H9 (cell line): Measurements from ENCODE around the gene GPC6. TPM values are rescaled to one million over a fixed set of nuclear protein-coding genes. Genes with fewer than 3 reads are reported as not detected.

Experiments
- DNase-seq: peaks from one replicate; pipeline ENCODE4 v3.0.0-alpha.2; 2017
- H2AFZ ChIP-seq: one replicate; pipeline ENCODE4 v1.6.1; 2013; ENCODE audit warnings: mild to moderate bottlenecking, low read length, control low read depth, moderate library complexity
- H2AK5ac ChIP-seq: 2 replicates; pipeline ENCODE4 v1.6.1; 2013; ENCODE audit warnings: low read length, control low read depth, mixed read lengths; ENCODE audit not compliant: insufficient read length
- H2BK120ac ChIP-seq: one replicate; pipeline ENCODE4 v1.6.1; 2013; ENCODE audit warnings: low read depth, mild to moderate bottlenecking, low read length, control low read depth, inconsistent platforms; ENCODE audit not compliant: poor library complexity, severe bottlenecking
- H2BK12ac ChIP-seq: 2 replicates; pipeline ENCODE4 v1.6.1; 2013; ENCODE audit warnings: low read length, control low read depth, mixed read lengths, low read depth; ENCODE audit not compliant: insufficient read length
- H2BK15ac ChIP-seq: 2 replicates; pipeline ENCODE4 v1.6.1; 2013; ENCODE audit warnings: low read depth, low read length, control low read depth
- H2BK20ac ChIP-seq: one replicate; pipeline ENCODE4 v1.6.1; 2013; ENCODE audit warnings: low read depth, mild to moderate bottlenecking, low read length, control low read depth, inconsistent platforms; ENCODE audit not compliant: poor library complexity, severe bottlenecking
- H2BK5ac ChIP-seq: 2 replicates; pipeline ENCODE4 v1.6.1; 2013; ENCODE audit warnings: low read length, control low read depth, mixed read lengths; ENCODE audit not compliant: insufficient read length
- H3K14ac ChIP-seq: 2 replicates; pipeline ENCODE4 v1.6.1; 2013; ENCODE audit warnings: low read length, control low read depth; ENCODE audit not compliant: insufficient read depth
- H3K18ac ChIP-seq: 2 replicates; pipeline ENCODE4 v1.6.1; 2013; ENCODE audit warnings: low read depth, mild to moderate bottlenecking, mixed read lengths, low read length, control low read depth; ENCODE audit not compliant: insufficient read length
- H3K23ac ChIP-seq: 2 replicates; pipeline ENCODE4 v1.6.1; 2013; ENCODE audit warnings: low read length, control low read depth, mixed read lengths, low read depth; ENCODE audit not compliant: insufficient read length
- H3K23me2 ChIP-seq: 2 replicates; pipeline ENCODE4 v1.6.1; 2013; ENCODE audit warnings: low read depth, mild to moderate bottlenecking, mixed read lengths, low read length, control low read depth; ENCODE audit not compliant: insufficient read length, poor library complexity, severe bottlenecking
- H3K27ac ChIP-seq: 2 replicates; pipeline ENCODE4 v1.5.1; 2013; ENCODE audit warnings: low read length, control low read depth, mixed read lengths, low read depth; ENCODE audit not compliant: insufficient read length
- H3K27me3 ChIP-seq: 2 replicates; pipeline ENCODE4 v1.6.1; 2013; ENCODE audit warnings: low read length, control low read depth, inconsistent platforms; ENCODE audit not compliant: insufficient read depth
- H3K4ac ChIP-seq: 2 replicates; pipeline ENCODE4 v1.6.1; 2013; ENCODE audit warnings: low read depth, mild to moderate bottlenecking, control low read depth, inconsistent platforms, low read length, moderate library complexity
- H3K4me1 ChIP-seq: 2 replicates; pipeline ENCODE4 v1.6.1; 2013; ENCODE audit warnings: low read length, control low read depth, inconsistent platforms; ENCODE audit not compliant: insufficient read depth
- H3K4me2 ChIP-seq: 2 replicates; pipeline ENCODE4 v1.6.1; 2013; ENCODE audit warnings: low read length, control low read depth, mixed read lengths; ENCODE audit not compliant: insufficient read length, insufficient read depth
- H3K56ac ChIP-seq: 2 replicates; pipeline ENCODE4 v1.6.1; 2013; ENCODE audit warnings: low read depth, mild to moderate bottlenecking, mixed read lengths, low read length, control low read depth; ENCODE audit not compliant: insufficient read length
- H3K79me1 ChIP-seq: 2 replicates; pipeline ENCODE4 v1.6.1; 2013; ENCODE audit warnings: low read depth, mild to moderate bottlenecking, moderate library complexity, low read length, control low read depth, inconsistent platforms; ENCODE audit not compliant: insufficient read depth, poor library complexity, severe bottlenecking
- H3K79me2 ChIP-seq: 2 replicates; pipeline ENCODE4 v1.6.1; 2013; ENCODE audit warnings: low read length, control low read depth, inconsistent platforms; ENCODE audit not compliant: insufficient read depth
- H3K9ac ChIP-seq: 2 replicates; pipeline ENCODE4 v1.6.1; 2013; ENCODE audit warnings: low read length, control low read depth, mixed read lengths; ENCODE audit not compliant: insufficient read length; ENCODE audit errors: extremely low read depth
- H3K9me3 ChIP-seq: one replicate; pipeline ENCODE4 v1.6.1; 2013; ENCODE audit warnings: low read depth, low read length, inconsistent platforms; ENCODE audit not compliant: control insufficient read depth
- H3T11ph ChIP-seq: one replicate; pipeline ENCODE4 v1.6.1; 2013; ENCODE audit warnings: mild to moderate bottlenecking, low read length, control low read depth, inconsistent platforms
- H4K20me1 ChIP-seq: one replicate; pipeline ENCODE4 v1.6.1; 2013; ENCODE audit not compliant: control insufficient read depth, insufficient read length, insufficient read depth
- H4K5ac ChIP-seq: 2 replicates; pipeline ENCODE4 v1.6.1; 2013; ENCODE audit warnings: low read depth, mild to moderate bottlenecking, mixed read lengths, low read length, control low read depth; ENCODE audit not compliant: insufficient read length
- H4K8ac ChIP-seq: replicated peaks from 2 replicates; pipeline ENCODE4 v1.6.1; 2013; ENCODE audit warnings: low read length, control low read depth, mixed read lengths, low read depth; ENCODE audit not compliant: insufficient read length
- H4K91ac ChIP-seq: 2 replicates; pipeline ENCODE4 v1.6.1; 2013; ENCODE audit warnings: low read depth, mild to moderate bottlenecking, moderate library complexity, mixed read lengths, low read length, control low read depth; ENCODE audit not compliant: insufficient read length
- H3K27ac Mint-ChIP-seq, 3 experiments: 2 replicates in 2 of 3; 3 replicates in 1 of 3; pipeline ENCODE4 v1.8.0; 2020 to 2021; ENCODE audit warnings: mixed read lengths in 3 of 3, mild to moderate bottlenecking in 1 of 3, moderate library complexity in 1 of 3
- H3K27me3 Mint-ChIP-seq: 2 replicates; pipeline ENCODE4 v1.8.0; 2021; ENCODE audit warnings: low read depth, mild to moderate bottlenecking, moderate library complexity, mixed read lengths
- H3K36me3 Mint-ChIP-seq, 3 experiments: 2 replicates in 2 of 3; 3 replicates in 1 of 3; pipeline ENCODE4 v1.8.0; 2020 to 2021; ENCODE audit warnings: low read depth in 3 of 3, mixed read lengths in 3 of 3; ENCODE audit not compliant: insufficient read depth in 1 of 3
- H3K4me1 Mint-ChIP-seq, 2 experiments: 2 replicates each; pipeline ENCODE4 v1.8.0; 2020; ENCODE audit warnings: mixed read lengths in 2 of 2
- H3K4me3 Mint-ChIP-seq, 2 experiments: 2 replicates in 1 of 2; 3 replicates in 1 of 2; pipeline ENCODE4 v1.8.0; 2020 to 2021; ENCODE audit warnings: mild to moderate bottlenecking in 2 of 2, mixed read lengths in 2 of 2, moderate library complexity in 1 of 2
- H3K9me3 Mint-ChIP-seq, 2 experiments: 2 replicates in 1 of 2; 3 replicates in 1 of 2; pipeline ENCODE4 v1.8.0; 2020; ENCODE audit warnings: mild to moderate bottlenecking in 2 of 2, mixed read lengths in 2 of 2, moderate library complexity in 1 of 2
- CTCF ChIP-seq: fragments of 200-600 bp; sonication (generic); conservative IDR thresholded peaks from 3 replicates; pipeline ENCODE4 v1.8.0; 2021; ENCODE audit warnings: antibody characterized with exemption, mild to moderate bottlenecking
- WGBS: extraction: QIAGEN DNeasy Blood & Tissue Kit; methylation state at CpG from one replicate; pipeline ENCODE4 v1.1.7; 2013; ENCODE audit warnings: missing lambda C conversion rate, low lambda C conversion rate, mixed read lengths; ENCODE audit not compliant: insufficient read length; ENCODE audit errors: extremely low coverage; 5-methylcytosine and 5-hydroxymethylcytosine counted together
- total RNA-seq: library from RNA; stranded (reverse); gene quantifications from 2 replicates; pipeline ENCODE4 v1.2.1, GENCODE V29; 2021

The GPC6 gene
- total RNA-seq, 1 experiment from 2014 or later: 15.6 TPM

GRCh38 chr13:94296471-94296870 is 1069.9 kb downstream of the GPC6 start:
- Histone ChIP-seq H3K23ac (no peak overlapping the region), H3K23me2 (no peaks in the 10 kb centered on the region), H3K4me2 (no peak overlapping the region), H3T11ph (no peak overlapping the region), H4K8ac (no peak overlapping the region), H2BK15ac (no peak overlapping the region), H3K27ac (no peak overlapping the region), H3K18ac (no peak overlapping the region), H3K9me3 (no peaks in the 10 kb centered on the region), H2AFZ (no peak overlapping the region), H3K4me1 (no peaks in the 10 kb centered on the region), H2BK20ac (no peak overlapping the region), H3K4ac (no peak overlapping the region), H4K20me1 (no peaks in the 10 kb centered on the region), H3K14ac (no peak overlapping the region), H2BK120ac (no peak overlapping the region), H4K91ac (no peak overlapping the region), H2BK5ac (no peak overlapping the region), H4K5ac (no peak overlapping the region), H2AK5ac (no peak overlapping the region), H3K9ac (no peak overlapping the region), H2BK12ac (no peak overlapping the region), H3K79me1 (no peaks in the 10 kb centered on the region), H3K27me3 (no peaks in the 10 kb centered on the region), H3K79me2 (no peaks in the 10 kb centered on the region), H3K56ac (no peak overlapping the region)
- Mint-ChIP-seq H3K9me3 (no peaks in the 10 kb centered on the region), H3K27ac (no peak overlapping the region), H3K27me3 (no peaks in the 10 kb centered on the region), H3K4me1 (peaks cover 3 to 9% of the 10 kb centered on the region in 2 experiments; a peak in 2 of 4 replicates), H3K4me3 (no peak overlapping the region), H3K36me3 (no peaks in the 10 kb centered on the region)
- no peak for DNase-seq
- no peak for TF ChIP-seq CTCF
- WGBS: no CpG with 5 or more reads among the region's 3 CpGs
